CD8-positive, alpha-beta memory T cell (primary cell): ENCODE results near the gene FANCL. TPM values are rescaled to one million over a fixed set of nuclear protein-coding genes. Genes with fewer than 3 reads are reported as not detected.
A peak's percentile ranks its signal among the peaks of the same experiment; 100 is the strongest.
"Not testable (repeated sequence)": the region's sequence is repeated elsewhere in the genome, so short reads cannot be mapped to it uniquely, and the experiment has no call there.

Experiments used
- CTCF ChIA-PET: fragments of 350-600 bp; sonication (Branson Sonifier 250); formaldehyde crosslinking; loops from one replicate; lab custom pipeline; 2021; ENCODE audit warnings: antibody characterized with exemption; lab: Charles Lee
- POLR2A ChIA-PET: fragments of 350-600 bp; sonication (Branson Sonifier 250); formaldehyde crosslinking; loops from one replicate; lab custom pipeline; 2021; ENCODE audit warnings: antibody characterized with exemption; lab: Charles Lee
- DNase-seq, 5 donors: peaks; one replicate each; pipeline versions ENCODE4 v3.0.0 to v3.0.0-alpha.2; 2020 to 2022; ENCODE audit warnings: mixed read lengths in 1 of 5
- H3K27ac ChIP-seq: one replicate; pipeline ENCODE4 v1.7.0; 2013; ENCODE audit warnings: low read depth, mild to moderate bottlenecking, low read length, moderate library complexity
- H3K27me3 ChIP-seq: 2 replicates; pipeline ENCODE4 v1.7.0; 2013; ENCODE audit warnings: low read length, mild to moderate bottlenecking; ENCODE audit not compliant: insufficient read depth, poor library complexity, severe bottlenecking
- H3K36me3 ChIP-seq: 2 replicates; pipeline ENCODE4 v1.7.0; 2013; ENCODE audit warnings: mild to moderate bottlenecking, low read length, moderate library complexity; ENCODE audit not compliant: insufficient read depth
- H3K4me1 ChIP-seq: 2 replicates; pipeline ENCODE4 v1.7.0; 2013; ENCODE audit warnings: mild to moderate bottlenecking, low read length, moderate library complexity; ENCODE audit not compliant: insufficient read depth
- H3K4me3 ChIP-seq: 2 replicates; pipeline ENCODE4 v1.7.0; 2013; ENCODE audit warnings: mild to moderate bottlenecking, low read length
- H3K9me3 ChIP-seq: 2 replicates; pipeline ENCODE4 v1.7.0; 2013; ENCODE audit warnings: mild to moderate bottlenecking, low read length
- H3K27ac Mint-ChIP-seq, 8 donors: one replicate each; pipeline ENCODE4 v1.8.0; 2020 to 2021; ENCODE audit warnings: mixed read lengths in 8 of 8, mild to moderate bottlenecking in 6 of 8, inconsistent platforms in 3 of 8, moderate library complexity in 3 of 8
- H3K27me3 Mint-ChIP-seq, 2 donors: one replicate each; pipeline ENCODE4 v1.8.0; 2020 to 2021; ENCODE audit warnings: mixed read lengths in 2 of 2, mild to moderate bottlenecking in 1 of 2, moderate library complexity in 1 of 2
- H3K36me3 Mint-ChIP-seq, 3 donors: one replicate each; pipeline ENCODE4 v1.8.0; 2020 to 2021; ENCODE audit warnings: mixed read lengths in 3 of 3, inconsistent platforms in 1 of 3, mild to moderate bottlenecking in 1 of 3
- H3K4me1 Mint-ChIP-seq, 3 donors: one replicate each; pipeline ENCODE4 v1.8.0; 2020 to 2021; ENCODE audit warnings: mixed read lengths in 3 of 3, inconsistent platforms in 1 of 3, mild to moderate bottlenecking in 1 of 3
- H3K4me3 Mint-ChIP-seq, 7 donors: one replicate each; pipeline ENCODE4 v1.8.0; 2020 to 2021; ENCODE audit warnings: mixed read lengths in 7 of 7, mild to moderate bottlenecking in 6 of 7, moderate library complexity in 4 of 7, inconsistent platforms in 2 of 7
- H3K9me3 Mint-ChIP-seq, 5 donors: one replicate each; pipeline ENCODE4 v1.8.0; 2020 to 2022; ENCODE audit warnings: mixed read lengths in 5 of 5, mild to moderate bottlenecking in 3 of 5, moderate library complexity in 2 of 5, inconsistent platforms in 1 of 5
- polyA plus RNA-seq: library from polyadenylated mRNA; unstranded; fragments of 300-500 nt; fragmentation: Illumina TruSeq; gene quantifications from one replicate; pipeline ENCODE4 v1.2.3, GENCODE V29; 2021
- total RNA-seq, 2 experiments: library from RNA; stranded (reverse); gene quantifications; one replicate each; pipeline ENCODE4 v1.2.3, GENCODE V29; 2021

The FANCL gene
- total and polyA plus RNA-seq, 3 experiments from 2014 or later: 8.3 to 25.1 (median 22.6) TPM

GRCh38 chr2:58227171-58227917 lies 13.8 kb downstream of the FANCL start:
- H3K4me1 ChIP-seq: no peaks in the 10 kb centered on the region
- H3K4me1 Mint-ChIP-seq: peaks cover 0 to 6% (median 2%) of the 10 kb centered on the region in 3 donors
- H3K4me3 ChIP-seq: no peak overlapping the region
- no peak overlapping the region for H3K4me3 Mint-ChIP-seq
- H3K27ac Mint-ChIP-seq: peak overlapping the region in 1 of 8 donors; percentile 16
- no peak for DNase-seq
- POLR2A ChIA-PET: no interaction called here
- H3K9me3 Mint-ChIP-seq: no peaks in the 10 kb centered on the region
- H3K27me3 ChIP-seq: no peaks in the 10 kb centered on the region
- no peaks in the 10 kb centered on the region for H3K36me3 ChIP-seq
- CTCF ChIA-PET: no interaction called here
- H3K9me3 ChIP-seq: no peaks in the 10 kb centered on the region
- H3K27me3 Mint-ChIP-seq: no peaks in the 10 kb centered on the region
- peaks cover 0 to 14% (median 10%) of the 10 kb centered on the region in 3 donors for H3K36me3 Mint-ChIP-seq
- no peak overlapping the region for H3K27ac ChIP-seq

DNA sequence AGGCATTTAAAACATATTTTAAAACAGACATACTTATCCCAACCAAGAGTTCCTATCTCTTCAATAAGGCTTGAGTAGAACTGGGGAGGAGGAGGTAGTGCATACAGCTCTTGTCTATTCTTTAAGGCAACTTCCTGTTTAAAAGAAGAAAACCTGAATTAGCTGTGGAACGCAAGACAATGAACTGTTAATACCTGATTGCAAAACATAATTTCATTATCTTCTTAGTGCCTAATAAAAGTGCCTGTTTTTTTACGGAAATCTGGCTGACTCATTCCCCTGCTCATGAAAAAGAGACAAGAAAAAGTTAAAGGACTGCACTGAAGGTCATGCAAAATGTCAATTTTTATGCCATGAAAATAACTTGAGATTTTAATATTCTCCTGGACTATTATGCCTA lies 19.2 kb downstream of the FANCL start:
- Mint-ChIP-seq H3K27ac (no peak overlapping the region), H3K9me3 (no peaks in the 10 kb centered on the region), H3K36me3 (peaks cover 0 to 13% (median 8%) of the 10 kb centered on the region in 3 donors), H3K4me1 (peaks cover 0 to 6% (median 2%) of the 10 kb centered on the region in 3 donors), H3K4me3 (no peak overlapping the region), H3K27me3 (no peaks in the 10 kb centered on the region)
- Histone ChIP-seq H3K36me3 (no peaks in the 10 kb centered on the region), H3K27me3 (no peaks in the 10 kb centered on the region), H3K9me3 (no peaks in the 10 kb centered on the region), H3K4me3 (no peak overlapping the region), H3K27ac (no peak overlapping the region), H3K4me1 (no peaks in the 10 kb centered on the region)
- POLR2A ChIA-PET: no interaction called here
- DNase-seq: no peak
- CTCF ChIA-PET: no interaction called here

DNA sequence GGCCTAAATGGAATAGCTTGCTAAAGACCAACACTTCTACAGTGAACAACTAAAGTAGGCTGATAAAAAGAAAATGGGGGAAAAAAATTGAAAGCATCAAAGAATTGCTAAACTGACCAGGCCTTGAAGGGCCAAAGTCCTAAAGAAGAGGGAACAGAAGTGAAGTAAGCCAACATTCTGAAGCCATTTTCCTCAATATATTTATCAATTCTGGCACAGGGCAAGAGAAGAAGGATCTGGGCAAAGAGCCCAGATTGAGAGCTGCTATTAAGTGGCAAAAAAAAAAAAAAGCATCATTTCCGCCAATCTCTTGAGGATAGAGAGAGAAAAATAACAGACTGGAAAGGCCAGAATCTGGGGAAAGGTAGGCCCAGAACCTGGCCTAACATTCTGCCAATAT lies 25.7 kb downstream of the FANCL start:
- POLR2A ChIA-PET: no interaction called here
- peaks cover 0 to 13% (median 8%) of the 10 kb centered on the region in 5 donors for H3K9me3 Mint-ChIP-seq
- no peak overlapping the region for H3K4me3 Mint-ChIP-seq
- Histone ChIP-seq H3K27ac (no peak overlapping the region), H3K4me1 (no peaks in the 10 kb centered on the region), H3K9me3 (no peaks in the 10 kb centered on the region), H3K4me3 (no peak overlapping the region), H3K27me3 (no peaks in the 10 kb centered on the region), H3K36me3 (no peaks in the 10 kb centered on the region)
- no peaks in the 10 kb centered on the region for H3K27me3 Mint-ChIP-seq
- no peak overlapping the region for H3K27ac Mint-ChIP-seq
- peaks cover 24 to 49% (median 31%) of the 10 kb centered on the region in 3 donors for H3K36me3 Mint-ChIP-seq
- no peak for DNase-seq
- no peaks in the 10 kb centered on the region for H3K4me1 Mint-ChIP-seq
- CTCF ChIA-PET: no interaction called here

DNA sequence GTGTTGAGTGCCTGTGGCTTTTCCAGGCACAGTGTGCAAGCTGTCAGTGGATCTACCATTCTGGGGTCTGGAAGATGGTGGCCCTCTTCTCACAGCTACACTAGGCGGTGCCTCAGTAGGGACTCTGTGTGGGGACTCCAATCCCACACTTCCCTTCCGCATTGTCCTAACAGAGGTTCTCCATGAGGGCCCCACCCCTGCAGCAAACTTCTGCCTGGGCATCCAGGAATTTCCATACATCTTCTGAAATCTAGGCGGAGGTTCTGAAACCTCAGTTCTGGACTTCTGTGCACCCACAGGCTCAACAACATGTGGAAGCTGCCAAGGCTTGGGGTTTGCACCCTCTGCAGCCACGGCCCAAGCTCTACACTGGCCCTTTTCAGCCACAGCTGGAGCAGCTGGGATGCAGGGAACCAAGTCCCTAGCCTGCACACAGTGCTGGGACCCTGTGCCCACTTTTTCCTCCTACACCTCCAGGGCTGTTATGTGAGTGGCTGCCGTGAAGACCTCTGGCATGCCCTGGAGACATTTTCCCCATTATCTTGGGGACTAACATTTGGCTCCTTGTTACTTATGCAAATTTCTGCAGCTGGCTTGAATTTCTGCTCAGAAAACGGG lies 30.1 kb downstream of the FANCL start:
- H3K36me3 ChIP-seq, H3K27ac Mint-ChIP-seq, CTCF ChIA-PET, DNase-seq, H3K27ac ChIP-seq, H3K27me3 Mint-ChIP-seq, H3K4me3 ChIP-seq, POLR2A ChIA-PET, H3K4me3 Mint-ChIP-seq, H3K9me3 ChIP-seq, H3K4me1 ChIP-seq, H3K27me3 ChIP-seq, H3K4me1 Mint-ChIP-seq: not testable (repeated sequence)
- H3K36me3 Mint-ChIP-seq: peaks cover 21 to 54% (median 26%) of the 10 kb centered on the region in 3 donors
- peaks cover 0 to 18% (median 13%) of the 10 kb centered on the region in 5 donors for H3K9me3 Mint-ChIP-seq

DNA sequence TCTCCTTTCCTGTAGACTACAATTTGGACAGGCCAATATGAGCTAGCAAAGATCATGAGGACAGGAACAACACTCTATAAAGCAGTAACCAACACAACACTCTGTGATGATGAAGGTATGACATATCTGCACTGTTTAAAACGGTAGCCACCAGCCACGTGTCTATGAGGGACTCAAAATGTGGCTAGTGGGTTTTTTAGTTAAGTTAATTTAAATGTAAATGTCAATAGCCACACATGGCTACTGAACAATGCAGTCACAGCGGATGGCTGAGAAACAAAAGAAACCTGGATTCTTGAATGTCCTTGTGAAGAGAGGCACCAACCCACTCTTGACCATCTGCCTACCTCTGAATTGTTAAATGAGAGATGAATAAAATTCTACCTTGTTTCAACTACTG lies 33.9 kb downstream of the FANCL start:
- H3K36me3 Mint-ChIP-seq: peaks cover 14 to 25% (median 21%) of the 10 kb centered on the region in 3 donors
- H3K27ac ChIP-seq: no peak overlapping the region
- no peaks in the 10 kb centered on the region for H3K4me1 ChIP-seq
- no peak overlapping the region for H3K4me3 ChIP-seq
- H3K4me1 Mint-ChIP-seq: no peaks in the 10 kb centered on the region
- CTCF ChIA-PET: no interaction called here
- H3K4me3 Mint-ChIP-seq: no peak overlapping the region
- no peak overlapping the region for H3K27ac Mint-ChIP-seq
- H3K9me3 Mint-ChIP-seq: peaks cover 0 to 15% (median 13%) of the 10 kb centered on the region in 5 donors
- H3K27me3 Mint-ChIP-seq: no peaks in the 10 kb centered on the region
- POLR2A ChIA-PET: no interaction called here
- no peaks in the 10 kb centered on the region for H3K27me3 ChIP-seq
- no peaks in the 10 kb centered on the region for H3K36me3 ChIP-seq
- no peaks in the 10 kb centered on the region for H3K9me3 ChIP-seq
- no peak for DNase-seq

- no peak overlapping the region for H3K4me3 Mint-ChIP-seq
- H3K27ac Mint-ChIP-seq: no peak overlapping the region
- H3K36me3 ChIP-seq: no peaks in the 10 kb centered on the region
- POLR2A ChIA-PET: no interaction called here
- no peak for DNase-seq
- H3K9me3 ChIP-seq: no peaks in the 10 kb centered on the region
- H3K36me3 Mint-ChIP-seq: peaks cover 10 to 21% (median 17%) of the 10 kb centered on the region in 3 donors
- H3K27me3 ChIP-seq: no peaks in the 10 kb centered on the region
- CTCF ChIA-PET: no interaction called here
- H3K27ac ChIP-seq: no peak overlapping the region
- H3K4me1 Mint-ChIP-seq: no peaks in the 10 kb centered on the region
- no peaks in the 10 kb centered on the region for H3K4me1 ChIP-seq
- H3K27me3 Mint-ChIP-seq: no peaks in the 10 kb centered on the region
- peaks cover 0 to 11% (median 11%) of the 10 kb centered on the region in 5 donors for H3K9me3 Mint-ChIP-seq
- H3K4me3 ChIP-seq: no peak overlapping the region
Measured at GRCh38 chr2:58206785-58207184, 34.3 kb downstream of the FANCL start.

DNA sequence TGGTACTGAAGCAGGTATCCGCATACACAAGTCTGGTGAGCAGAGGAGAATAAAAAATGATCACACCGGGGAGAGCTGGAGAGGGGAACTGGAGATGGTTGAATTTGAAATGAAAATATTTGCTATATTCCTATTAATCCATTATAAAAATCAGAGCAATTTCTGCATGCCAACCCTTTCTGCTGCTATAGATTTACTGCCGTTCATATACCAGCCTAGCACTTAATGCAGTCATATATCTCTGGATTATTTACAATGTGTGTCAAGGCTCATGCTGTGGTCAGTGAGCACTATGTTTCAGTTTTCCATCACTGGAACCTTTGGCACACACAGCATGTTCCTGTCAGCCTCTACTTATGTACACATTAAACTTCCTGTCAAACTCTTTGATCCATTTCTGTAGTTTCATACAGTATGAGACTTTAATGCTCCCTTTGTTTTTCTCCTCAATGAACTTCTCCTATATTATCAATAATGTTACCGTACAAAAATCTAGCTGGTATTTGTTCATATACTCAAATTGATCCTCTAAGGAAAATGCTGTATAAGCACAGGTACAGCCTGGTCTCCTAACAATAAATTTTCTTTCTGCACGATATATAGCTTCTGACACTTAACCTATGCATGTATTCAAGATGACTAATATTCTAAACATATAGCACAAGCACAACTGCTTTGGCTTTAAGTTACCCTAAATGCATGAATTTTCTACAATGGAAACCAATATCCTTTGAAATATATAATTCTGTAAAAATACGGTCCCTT lies 36.7 kb downstream of the FANCL start:
- CTCF ChIA-PET: no interaction called here
- no peak overlapping the region for H3K4me3 ChIP-seq
- no peak overlapping the region for H3K27ac Mint-ChIP-seq
- no peaks in the 10 kb centered on the region for H3K9me3 ChIP-seq
- H3K27me3 ChIP-seq: no peaks in the 10 kb centered on the region
- H3K36me3 ChIP-seq: no peaks in the 10 kb centered on the region
- no peaks in the 10 kb centered on the region for H3K27me3 Mint-ChIP-seq
- no peak overlapping the region for H3K4me3 Mint-ChIP-seq
- no peak overlapping the region for H3K27ac ChIP-seq
- no peak for DNase-seq
- no peaks in the 10 kb centered on the region for H3K4me1 Mint-ChIP-seq
- no peaks in the 10 kb centered on the region for H3K9me3 Mint-ChIP-seq
- H3K4me1 ChIP-seq: no peaks in the 10 kb centered on the region
- POLR2A ChIA-PET: no interaction called here
- peaks cover 0 to 4% (median 0%) of the 10 kb centered on the region in 3 donors for H3K36me3 Mint-ChIP-seq

- no peaks in the 10 kb centered on the region for H3K9me3 ChIP-seq
- H3K4me1 ChIP-seq: no peaks in the 10 kb centered on the region
- no peak overlapping the region for H3K4me3 ChIP-seq
- no peaks in the 10 kb centered on the region for H3K27me3 ChIP-seq
- POLR2A ChIA-PET: no interaction called here
- no peak overlapping the region for H3K27ac ChIP-seq
- H3K9me3 Mint-ChIP-seq: no peaks in the 10 kb centered on the region
- H3K4me1 Mint-ChIP-seq: no peaks in the 10 kb centered on the region
- CTCF ChIA-PET: no interaction called here
- H3K4me3 Mint-ChIP-seq: no peak overlapping the region
- no peaks in the 10 kb centered on the region for H3K27me3 Mint-ChIP-seq
- no peak overlapping the region for H3K27ac Mint-ChIP-seq
- H3K36me3 Mint-ChIP-seq: peaks cover 0 to 4% (median 0%) of the 10 kb centered on the region in 3 donors
- DNase-seq: no peak
- no peaks in the 10 kb centered on the region for H3K36me3 ChIP-seq
Measured at GRCh38 chr2:58203018-58203417, 38.1 kb downstream of the FANCL start.
